Thyroid gland (tissue), 4 donors: ENCODE data around the gene ANKRD7. TPM values are rescaled to one million over a fixed set of nuclear protein-coding genes. Genes with fewer than 3 reads are reported as not detected.

Experiments
- DNase-seq, 2 donors: peaks; one replicate each; pipeline ENCODE4 v3.0.0-alpha.2; 2019
- H3K27ac ChIP-seq, 3 donors: fragments of 200-600 bp; sonication (generic); 1 replicate in 2 of 3; 2 replicates in 1 of 3; pipeline ENCODE4 v1.5.1; 2016 to 2019; ENCODE audit warnings: mild to moderate bottlenecking in 1 of 3, moderate library complexity in 1 of 3
- H3K27me3 ChIP-seq: fragments of 200-600 bp; sonication (generic); one replicate; pipeline ENCODE4 v1.5.1; 2019
- H3K36me3 ChIP-seq, 2 donors: fragments of 200-600 bp; sonication (generic); one replicate each; pipeline ENCODE4 v1.5.1; 2016 to 2019
- H3K4me1 ChIP-seq, 2 donors: fragments of 200-600 bp; sonication (generic); one replicate each; pipeline ENCODE4 v1.5.1; 2017 to 2019
- H3K4me3 ChIP-seq, 3 donors: fragments of 200-600 bp; sonication (generic); replicated peaks in 1 of 3; 1 replicate in 2 of 3; 2 replicates in 1 of 3; pipeline ENCODE4 v1.5.1; 2016; ENCODE audit warnings: mild to moderate bottlenecking in 1 of 3
- H3K9me3 ChIP-seq: fragments of 200-600 bp; sonication (generic); one replicate; pipeline ENCODE4 v1.5.1; 2017
- POLR2A ChIP-seq, 2 donors: fragments of 450-650 bp; IDR thresholded peaks; one replicate each; pipeline ENCODE4 v1.6.1; 2017; ENCODE audit warnings: antibody characterized with exemption in 2 of 2, mild to moderate bottlenecking in 2 of 2, moderate library complexity in 1 of 2
- WGBS, 2 donors: methylation state at CpG; one replicate each; pipeline ENCODE4 v1.1.5; 2017; 5-methylcytosine and 5-hydroxymethylcytosine counted together
- intact Hi-C: fragments of 100-400 bp; cut with DNase I; formaldehyde crosslinking; loops from one replicate; pipeline ENCODE4 v1.15.1; 2023
- total RNA-seq, 4 donors: library from RNA; depleted of rRNA; stranded (reverse); fragments of >200 nt; gene quantifications; one replicate each; pipeline ENCODE4 v1.2.3, GENCODE V29; 2016
- TF ChIP-seq, protein P1 (sequence below), 6 experiments: fragments of 200-600 bp in 3 of 6; fragments of 450-650 bp in 3 of 6; sonication (generic) in 3 of 6; IDR thresholded peaks; one replicate each; pipeline ENCODE4 v1.5.1; 2016 to 2019; ENCODE audit warnings: antibody characterized with exemption in 6 of 6, mild to moderate bottlenecking in 2 of 6, inconsistent platforms in 1 of 6, moderate library complexity in 1 of 6

ANKRD7 gene
- total RNA-seq, 4 donors from 2014 or later, result 3.3 to 8.2 (median 5.1) TPM

DNA sequence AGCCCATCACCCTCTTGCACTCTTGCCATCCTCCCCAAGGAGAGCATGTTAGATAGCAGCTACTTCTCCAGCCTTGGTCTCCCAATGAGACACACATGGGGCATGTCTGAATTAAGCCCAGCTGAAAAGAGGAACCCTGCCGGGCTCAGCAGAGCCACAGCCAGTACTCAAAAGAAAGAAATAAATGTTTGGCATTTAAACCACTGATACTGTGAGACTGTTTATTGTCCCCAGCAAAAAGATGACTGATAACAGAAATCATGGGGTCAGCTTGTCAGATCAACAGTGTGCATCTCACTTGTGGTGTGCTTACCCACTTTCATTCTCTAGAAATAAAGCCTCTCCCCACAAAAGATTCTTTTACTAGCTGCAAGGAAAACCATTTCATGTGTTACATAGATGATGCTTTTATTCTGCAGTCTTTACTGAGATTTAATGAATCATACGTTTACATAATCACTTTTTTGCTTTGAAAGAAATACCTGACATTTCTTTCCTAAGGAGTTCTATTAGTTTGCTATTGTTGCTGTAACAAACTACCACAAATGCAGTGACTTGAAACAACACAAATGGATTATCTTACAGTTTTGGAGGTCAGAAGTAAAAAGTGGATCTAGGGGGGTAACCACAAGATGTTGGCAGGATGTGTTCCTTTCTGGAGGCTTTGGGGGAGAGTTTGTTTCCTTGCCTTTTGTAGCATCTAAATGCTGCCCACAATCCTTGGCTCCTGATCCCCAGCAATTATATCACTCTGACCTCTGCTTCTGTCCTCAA lies 20.9 kb downstream of the ANKRD7 start:
- H3K9me3 ChIP-seq, result no peaks in the 10 kb centered on the region
- no peak overlapping the region for H3K4me3 ChIP-seq
- intact Hi-C loops, result no loop called here
- H3K36me3 ChIP-seq, result no peaks in the 10 kb centered on the region
- H3K4me1 ChIP-seq, result no peaks in the 10 kb centered on the region
- H3K27ac ChIP-seq, result no peak overlapping the region
- no peak for DNase-seq
- no peaks in the 10 kb centered on the region for H3K27me3 ChIP-seq
- TF ChIP-seq POLR2A (IDR thresholded peaks at IDR 0.05), result no peak
- TF ChIP-seq, protein P1, sequence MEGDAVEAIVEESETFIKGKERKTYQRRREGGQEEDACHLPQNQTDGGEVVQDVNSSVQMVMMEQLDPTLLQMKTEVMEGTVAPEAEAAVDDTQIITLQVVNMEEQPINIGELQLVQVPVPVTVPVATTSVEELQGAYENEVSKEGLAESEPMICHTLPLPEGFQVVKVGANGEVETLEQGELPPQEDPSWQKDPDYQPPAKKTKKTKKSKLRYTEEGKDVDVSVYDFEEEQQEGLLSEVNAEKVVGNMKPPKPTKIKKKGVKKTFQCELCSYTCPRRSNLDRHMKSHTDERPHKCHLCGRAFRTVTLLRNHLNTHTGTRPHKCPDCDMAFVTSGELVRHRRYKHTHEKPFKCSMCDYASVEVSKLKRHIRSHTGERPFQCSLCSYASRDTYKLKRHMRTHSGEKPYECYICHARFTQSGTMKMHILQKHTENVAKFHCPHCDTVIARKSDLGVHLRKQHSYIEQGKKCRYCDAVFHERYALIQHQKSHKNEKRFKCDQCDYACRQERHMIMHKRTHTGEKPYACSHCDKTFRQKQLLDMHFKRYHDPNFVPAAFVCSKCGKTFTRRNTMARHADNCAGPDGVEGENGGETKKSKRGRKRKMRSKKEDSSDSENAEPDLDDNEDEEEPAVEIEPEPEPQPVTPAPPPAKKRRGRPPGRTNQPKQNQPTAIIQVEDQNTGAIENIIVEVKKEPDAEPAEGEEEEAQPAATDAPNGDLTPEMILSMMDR (IDR thresholded peaks at IDR 0.05), result no peak
- 46 to 63% methylated on average over 2 of the region's 2 CpGs for WGBS, 2 donors

DNA sequence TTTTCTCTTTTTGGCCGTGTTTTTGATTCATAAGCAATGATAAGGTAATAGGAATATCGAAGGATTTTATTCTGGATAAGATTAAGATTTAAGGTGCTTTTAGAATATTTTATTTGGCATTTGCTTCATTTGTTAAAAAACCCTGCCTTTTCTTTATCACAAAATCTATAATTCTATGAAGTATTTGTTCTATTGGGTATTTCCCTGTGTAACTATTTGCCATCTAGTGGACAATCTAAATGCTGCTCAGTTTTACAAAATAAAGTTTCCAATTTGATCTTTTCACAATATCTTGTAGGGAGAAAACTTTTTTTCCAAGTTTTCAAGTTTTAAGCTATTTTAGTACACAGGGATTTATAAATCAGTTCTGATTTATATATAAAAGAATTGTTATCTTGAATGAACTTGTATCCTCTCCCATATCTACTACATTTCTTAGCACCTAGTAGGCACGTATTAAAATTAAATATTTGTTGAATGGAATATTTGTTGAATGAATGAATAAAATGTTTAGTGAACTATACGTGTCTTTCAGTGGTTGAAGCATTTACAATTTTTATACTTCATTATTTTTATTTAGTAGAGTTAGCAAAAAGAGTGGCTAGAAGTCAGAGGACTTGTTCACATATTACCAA lies 26.5 kb downstream of the ANKRD7 start:
- Histone ChIP-seq H3K27ac (no peak overlapping the region), H3K9me3 (no peaks in the 10 kb centered on the region), H3K27me3 (no peaks in the 10 kb centered on the region), H3K4me3 (no peak overlapping the region), H3K36me3 (no peaks in the 10 kb centered on the region), H3K4me1 (no peaks in the 10 kb centered on the region)
- WGBS, 2 donors, result 90 to 94% methylated on average over 4 of the region's 4 CpGs
- intact Hi-C loops, result no loop called here
- TF ChIP-seq, protein P1 (IDR thresholded peaks at IDR 0.05), result no peak
- no peak for TF ChIP-seq POLR2A (IDR thresholded peaks at IDR 0.05)
- DNase-seq, result no peak

DNA sequence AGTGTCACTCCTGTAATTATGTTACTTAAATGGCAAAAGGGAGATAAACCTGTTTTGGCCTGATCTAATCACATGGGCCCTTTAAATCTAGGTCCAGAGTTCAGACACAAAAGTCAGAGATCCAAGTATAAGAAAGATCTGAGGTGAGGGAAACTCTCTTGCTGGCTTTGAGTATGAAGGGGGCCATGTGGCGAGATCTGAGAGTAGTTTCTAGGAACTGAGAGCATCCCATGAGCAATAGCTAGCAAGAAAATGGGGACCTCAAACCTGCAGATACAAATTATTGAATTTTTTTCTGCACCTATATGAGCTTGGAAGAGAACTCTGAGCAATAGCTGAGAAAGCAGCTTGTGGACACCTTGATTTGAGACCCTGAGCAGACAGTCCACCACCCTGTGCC lies 27.6 kb downstream of the ANKRD7 start:
- WGBS, 2 donors, result 94 to 96% methylated on average over 1 of the region's 1 CpG
- H3K4me3 ChIP-seq, result no peak overlapping the region
- H3K27me3 ChIP-seq, result no peaks in the 10 kb centered on the region
- TF ChIP-seq, protein P1 (IDR thresholded peaks at IDR 0.05), result no peak
- TF ChIP-seq POLR2A (IDR thresholded peaks at IDR 0.05), result no peak
- no peak overlapping the region for H3K27ac ChIP-seq
- no peaks in the 10 kb centered on the region for H3K9me3 ChIP-seq
- H3K36me3 ChIP-seq, result no peaks in the 10 kb centered on the region
- no peaks in the 10 kb centered on the region for H3K4me1 ChIP-seq
- intact Hi-C loops, result no loop called here
- no peak for DNase-seq

DNA sequence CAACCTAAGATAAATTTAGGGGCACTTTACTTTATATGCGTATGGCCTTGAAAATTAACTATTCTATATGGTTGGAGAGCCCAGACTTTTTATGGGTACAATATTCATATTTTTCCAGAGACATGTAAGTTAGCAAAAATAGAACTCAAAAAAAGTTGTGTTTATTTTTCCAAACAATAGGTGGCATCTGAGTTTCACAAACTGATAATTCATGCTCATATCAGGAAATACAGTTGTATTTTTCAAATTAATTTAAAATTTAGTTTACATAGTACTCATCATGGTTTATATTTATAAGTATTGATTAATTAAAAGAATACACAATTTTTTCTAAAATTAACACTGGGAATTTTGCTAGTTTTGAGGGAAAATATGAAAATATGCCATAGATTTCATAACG lies 34.6 kb downstream of the ANKRD7 start:
- WGBS, 2 donors, result 94% methylated on average over 2 of the region's 2 CpGs
- no peaks in the 10 kb centered on the region for H3K27me3 ChIP-seq
- intact Hi-C loops, result no loop called here
- H3K4me1 ChIP-seq, result no peaks in the 10 kb centered on the region
- H3K4me3 ChIP-seq, result no peak overlapping the region
- H3K36me3 ChIP-seq, result no peaks in the 10 kb centered on the region
- no peak overlapping the region for H3K27ac ChIP-seq
- H3K9me3 ChIP-seq, result no peaks in the 10 kb centered on the region
- TF ChIP-seq POLR2A (IDR thresholded peaks at IDR 0.05), result no peak
- TF ChIP-seq, protein P1 (IDR thresholded peaks at IDR 0.05), result peak in 1 of 6 experiments; percentile 9
- no peak for DNase-seq

DNA sequence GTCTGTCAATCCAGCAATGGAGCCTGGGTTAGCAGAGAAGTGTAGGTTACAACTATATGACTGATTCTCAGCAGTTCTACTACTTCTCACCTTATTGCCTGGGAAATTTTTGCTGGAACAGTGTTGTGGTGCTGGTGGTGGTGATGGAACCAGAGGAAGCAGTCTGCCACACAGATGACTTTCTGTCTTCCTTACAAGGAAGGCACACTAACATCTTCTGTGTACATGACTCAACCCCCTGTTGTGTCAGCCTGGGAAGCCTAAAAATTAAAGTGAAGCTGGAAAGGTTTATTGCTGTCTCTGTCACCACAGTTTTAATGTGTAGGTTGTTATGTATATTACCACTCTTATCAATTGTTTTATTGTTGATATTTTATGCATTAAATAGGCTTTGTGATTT lies 40.3 kb downstream of the ANKRD7 start:
- Histone ChIP-seq H3K27ac (no peak overlapping the region), H3K9me3 (no peaks in the 10 kb centered on the region), H3K4me3 (no peak overlapping the region), H3K36me3 (no peaks in the 10 kb centered on the region), H3K27me3 (no peaks in the 10 kb centered on the region), H3K4me1 (no peaks in the 10 kb centered on the region)
- no peak for DNase-seq
- intact Hi-C loops, result no loop called here
- TF ChIP-seq POLR2A (IDR thresholded peaks at IDR 0.05), result no peak
- TF ChIP-seq, protein P1 (IDR thresholded peaks at IDR 0.05), result no peak
